Activated naive CD4-positive, alpha-beta T cell treated with anti-CD3 and anti-CD28 coated beads for 36 hours (primary cell): ENCODE results near the gene DOCK4. TPM values are rescaled to one million over a fixed set of nuclear protein-coding genes. Genes with fewer than 3 reads are reported as not detected.

Experiments used
- CTCF ChIA-PET: fragments of 350-600 bp; sonication (Branson Sonifier 250); formaldehyde crosslinking; loops from one replicate; lab custom pipeline; 2021; ENCODE audit warnings: antibody characterized with exemption; lab: Charles Lee
- DNase-seq: peaks from one replicate; pipeline ENCODE4 v3.0.0-alpha.2; 2020
- H3K27ac Mint-ChIP-seq: one replicate; pipeline ENCODE4 v1.8.0; 2021; ENCODE audit warnings: mild to moderate bottlenecking, mixed read lengths
- H3K27me3 Mint-ChIP-seq: one replicate; pipeline ENCODE4 v1.8.0; 2021; ENCODE audit warnings: low read depth, mixed read lengths
- H3K36me3 Mint-ChIP-seq: one replicate; pipeline ENCODE4 v1.8.0; 2021; ENCODE audit warnings: low read depth, mixed read lengths
- H3K4me1 Mint-ChIP-seq: one replicate; pipeline ENCODE4 v1.8.0; 2021; ENCODE audit warnings: low read depth, mixed read lengths
- H3K4me3 Mint-ChIP-seq: one replicate; pipeline ENCODE4 v1.8.0; 2021; ENCODE audit warnings: mild to moderate bottlenecking, moderate library complexity, mixed read lengths
- H3K9me3 Mint-ChIP-seq: one replicate; pipeline ENCODE4 v1.8.0; 2021; ENCODE audit warnings: mixed read lengths
- intact Hi-C: fragments of 100-400 bp; cut with micrococcal nuclease; formaldehyde crosslinking; loops from one replicate; pipeline ENCODE4 v1.15.1; 2023
- total RNA-seq, 2 experiments: library from RNA; stranded (reverse); gene quantifications; one replicate each; pipeline ENCODE4 v1.2.3, GENCODE V29; 2021

The DOCK4 gene
- total RNA-seq, 2 experiments from 2014 or later: 0.43 to 0.62 TPM

DNA sequence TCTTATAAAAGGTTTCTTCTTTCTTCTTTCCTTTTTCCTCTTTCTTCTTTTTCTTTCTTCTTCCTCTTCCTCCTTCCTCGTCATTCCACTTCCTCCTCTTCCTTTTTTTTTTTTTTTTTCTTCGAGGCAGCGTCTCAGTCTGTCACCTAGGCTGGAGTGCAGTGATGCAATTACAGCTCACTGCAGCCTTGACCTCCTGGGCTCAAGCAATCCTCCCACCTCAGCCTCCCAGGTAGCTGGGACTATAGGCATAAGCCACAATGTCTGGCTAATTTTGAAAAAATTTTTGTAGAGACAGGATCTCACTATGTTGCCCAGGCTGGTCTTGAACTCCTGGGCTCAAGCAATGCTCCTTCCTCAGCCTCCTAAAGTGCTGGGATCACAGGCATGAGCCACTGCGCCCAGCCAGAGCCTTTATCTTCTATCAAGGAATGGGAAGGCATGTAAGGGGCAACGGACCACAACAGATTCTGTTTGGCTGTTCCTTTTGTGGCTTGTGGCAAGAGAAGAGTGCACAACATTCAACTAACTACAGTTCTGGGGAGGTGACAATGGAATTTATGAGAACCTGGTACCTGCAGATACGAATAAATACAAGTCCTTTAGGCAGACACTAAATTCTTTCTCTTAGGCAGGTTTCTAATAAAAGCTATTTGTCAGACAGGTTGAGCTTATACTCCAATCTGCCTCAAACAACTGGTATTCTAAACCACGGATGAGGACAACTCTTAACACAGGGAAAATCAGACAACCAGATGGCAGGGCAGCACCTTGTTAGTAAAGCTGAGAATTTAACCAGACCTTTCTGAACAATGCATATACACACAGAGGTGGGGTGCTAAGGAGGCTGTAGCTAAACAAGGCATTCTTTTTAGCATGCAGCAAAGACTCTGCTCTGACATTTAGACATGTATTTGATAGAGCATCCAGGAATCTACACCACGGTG is 100.3 kb downstream of the DOCK4 start:
- no peak overlapping the region for H3K4me3 Mint-ChIP-seq

DNA sequence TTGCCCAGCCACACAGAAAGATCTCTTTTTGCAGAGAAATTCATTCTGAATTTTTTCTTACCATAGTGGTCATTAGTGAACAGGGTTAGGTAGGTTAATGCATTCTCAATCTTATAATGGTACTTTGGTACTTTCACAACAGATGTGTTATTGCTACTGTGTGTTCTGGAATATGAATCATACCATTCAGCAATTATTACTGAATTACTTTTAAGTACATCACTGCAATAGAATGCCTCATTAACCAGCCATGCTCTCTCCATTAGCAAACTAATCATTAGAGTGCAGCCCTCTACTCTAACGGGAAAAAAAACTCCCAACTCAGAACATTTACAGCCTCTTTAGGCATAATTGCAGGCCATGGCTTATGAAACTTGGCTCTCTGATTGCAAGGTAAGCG is 102.1 kb downstream of the DOCK4 start:
- intact Hi-C loops: no loop called here
- DNase-seq: no peak
- CTCF ChIA-PET: no interaction called here
- H3K4me1 Mint-ChIP-seq: no peaks in the 10 kb centered on the region
- H3K27me3 Mint-ChIP-seq: peaks cover 4% of the 10 kb centered on the region
- no peak overlapping the region for H3K27ac Mint-ChIP-seq
- H3K9me3 Mint-ChIP-seq: no peaks in the 10 kb centered on the region
- no peak overlapping the region for H3K4me3 Mint-ChIP-seq
- H3K36me3 Mint-ChIP-seq: no peaks in the 10 kb centered on the region

More for the DNA sequence above, 100.3 kb downstream of the DOCK4 start:
- Mint-ChIP-seq H3K36me3 (no peaks in the 10 kb centered on the region), H3K9me3 (no peaks in the 10 kb centered on the region), H3K4me1 (no peaks in the 10 kb centered on the region), H3K27me3 (peaks cover 5% of the 10 kb centered on the region), H3K27ac (no peak overlapping the region)
- CTCF ChIA-PET: no interaction called here
- DNase-seq: no peak
- intact Hi-C loops: no loop called here

DNA sequence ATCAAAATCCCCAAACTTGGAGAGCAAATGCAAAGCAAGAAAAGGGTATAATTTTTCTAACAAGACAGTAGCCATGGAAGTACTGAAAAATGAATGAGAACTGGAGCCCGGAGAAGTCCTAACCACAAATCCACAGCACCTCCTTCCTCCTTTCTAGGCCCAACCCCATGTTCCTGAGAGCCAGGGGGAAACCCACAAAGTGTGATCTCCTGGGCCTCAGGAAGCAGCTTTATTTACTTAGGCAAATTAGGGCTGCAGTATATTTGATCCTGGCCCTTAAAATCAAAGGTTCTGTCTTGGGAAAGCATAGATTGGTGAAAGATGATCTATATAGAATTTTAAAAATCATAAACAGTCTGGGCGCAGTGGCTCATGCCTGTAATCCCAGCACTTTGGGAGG is 103.0 kb downstream of the DOCK4 start:
- no peak overlapping the region for H3K27ac Mint-ChIP-seq
- no peak for DNase-seq
- CTCF ChIA-PET: no interaction called here
- H3K27me3 Mint-ChIP-seq: peaks cover 2% of the 10 kb centered on the region
- intact Hi-C loops: no loop called here
- no peak overlapping the region for H3K4me3 Mint-ChIP-seq
- H3K9me3 Mint-ChIP-seq: no peaks in the 10 kb centered on the region
- no peaks in the 10 kb centered on the region for H3K36me3 Mint-ChIP-seq
- H3K4me1 Mint-ChIP-seq: no peaks in the 10 kb centered on the region

DNA sequence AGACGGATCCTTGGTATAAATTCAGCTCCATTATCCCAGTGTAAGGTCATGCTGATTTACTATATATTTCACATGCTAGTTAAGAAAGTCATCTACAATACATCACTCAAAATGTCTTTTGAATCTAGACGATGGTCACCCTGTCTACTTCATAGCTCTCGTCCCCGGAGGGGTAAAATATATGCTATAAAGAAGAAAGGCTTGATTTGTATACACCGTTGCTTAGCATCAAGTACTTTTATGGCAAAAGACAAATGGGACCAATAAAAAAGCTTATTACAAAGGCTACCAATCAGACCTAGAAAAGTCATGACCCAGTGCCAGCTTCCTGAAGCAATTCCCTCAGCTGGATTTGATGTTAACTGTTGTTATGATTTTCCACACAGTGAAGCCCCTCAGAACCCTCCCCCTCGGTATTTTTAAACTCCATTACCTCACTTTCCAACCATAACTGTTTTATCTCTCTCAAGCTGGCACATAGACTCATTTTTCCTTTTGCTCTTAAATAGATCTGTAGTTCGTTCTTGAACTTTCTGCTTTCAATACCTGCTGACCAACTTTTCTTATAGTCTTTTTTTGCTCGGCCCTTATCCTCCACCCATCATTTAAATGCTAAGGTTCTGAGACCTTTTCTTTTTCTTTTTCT is 104.9 kb downstream of the DOCK4 start:
- intact Hi-C loops: no loop called here
- CTCF ChIA-PET: interaction anchor here (0.6 to 1.1 kb wide), 2 partner anchors 138 to 218 kb away, joined by 3 read pairs; no protein-coding TSS in a partner anchor
- H3K36me3 Mint-ChIP-seq: no peaks in the 10 kb centered on the region
- DNase-seq: no peak
- peaks cover 2% of the 10 kb centered on the region for H3K27me3 Mint-ChIP-seq
- H3K4me1 Mint-ChIP-seq: no peaks in the 10 kb centered on the region
- H3K4me3 Mint-ChIP-seq: no peak overlapping the region
- no peak overlapping the region for H3K27ac Mint-ChIP-seq
- H3K9me3 Mint-ChIP-seq: no peaks in the 10 kb centered on the region

DNA sequence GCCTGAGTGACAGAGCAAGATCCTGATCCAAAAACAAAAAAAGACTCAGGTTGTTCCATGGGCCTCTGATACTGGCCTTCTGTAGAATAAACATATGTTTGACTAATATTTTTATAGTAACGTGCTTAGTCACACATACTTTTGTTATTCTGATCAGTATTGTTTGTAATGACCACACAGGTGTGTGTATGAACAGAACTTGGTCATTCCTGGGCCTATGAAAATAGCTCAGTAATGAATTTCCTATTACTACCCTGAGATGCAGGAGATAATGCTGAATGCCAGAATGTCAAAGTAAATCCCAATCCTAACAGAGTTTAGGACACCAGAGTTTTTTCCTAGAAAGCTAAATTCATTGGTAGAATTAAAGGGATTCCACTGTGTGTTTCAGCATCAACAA is 108.7 kb downstream of the DOCK4 start:
- CTCF ChIA-PET: no interaction called here
- Mint-ChIP-seq H3K4me3 (no peak overlapping the region), H3K27me3 (no peaks in the 10 kb centered on the region), H3K27ac (no peak overlapping the region), H3K36me3 (no peaks in the 10 kb centered on the region), H3K4me1 (no peaks in the 10 kb centered on the region), H3K9me3 (no peaks in the 10 kb centered on the region)
- intact Hi-C loops: no loop called here
- no peak for DNase-seq

DNA sequence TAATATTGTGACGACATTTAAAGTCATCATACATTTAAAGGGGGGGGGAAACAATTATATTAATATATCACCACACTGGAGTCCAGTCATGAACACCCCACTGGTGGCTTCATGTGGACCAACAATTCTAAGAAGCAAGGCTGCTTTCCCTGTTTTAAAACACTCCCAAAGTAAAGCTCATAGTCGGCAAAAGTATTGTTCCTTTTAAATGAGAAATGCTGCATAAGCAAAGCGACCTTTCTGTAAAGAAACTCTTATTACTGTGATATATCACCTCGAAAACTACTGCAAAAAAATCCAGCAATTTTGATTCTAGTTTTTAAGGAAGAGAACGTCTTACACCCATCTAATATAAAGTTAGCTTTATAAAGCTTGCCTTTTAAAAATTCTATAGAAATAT is 112.8 kb downstream of the DOCK4 start:
- CTCF ChIA-PET: no interaction called here
- no peak overlapping the region for H3K4me3 Mint-ChIP-seq

DNA sequence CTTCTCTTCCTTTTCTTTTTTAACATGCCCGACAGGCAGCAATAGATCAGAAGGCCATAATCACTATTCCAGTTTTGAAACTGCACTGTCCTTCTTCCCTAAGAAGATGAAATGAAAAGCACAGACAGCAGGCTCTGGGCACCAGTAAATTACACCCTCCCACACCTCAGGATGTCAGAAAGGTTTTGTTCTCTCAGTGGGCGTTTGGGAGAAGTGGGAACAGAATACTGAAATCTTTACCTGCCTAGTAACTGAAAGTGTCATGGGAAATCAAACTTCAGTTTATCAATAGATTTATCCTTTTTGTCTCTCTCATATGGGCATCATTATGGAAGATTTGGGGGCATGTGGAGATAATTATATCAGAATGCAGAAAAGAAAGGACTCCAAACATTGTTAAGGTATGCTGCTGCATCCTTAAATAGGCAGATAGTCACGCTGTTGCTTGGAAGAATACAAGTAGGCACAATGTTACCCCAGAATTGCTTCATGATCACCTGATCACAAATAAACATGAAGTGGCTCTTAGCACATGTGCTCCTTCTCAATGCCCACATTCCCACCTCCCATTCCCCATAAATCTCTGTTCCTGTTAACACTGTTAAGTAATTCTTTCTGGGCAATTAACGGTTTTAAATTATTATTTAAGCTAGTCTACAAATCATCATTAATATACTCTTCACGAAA is 113.3 kb downstream of the DOCK4 start:
- H3K27ac Mint-ChIP-seq: no peak overlapping the region
- no peak for DNase-seq
- no peaks in the 10 kb centered on the region for H3K4me1 Mint-ChIP-seq
- H3K36me3 Mint-ChIP-seq: no peaks in the 10 kb centered on the region
- H3K27me3 Mint-ChIP-seq: no peaks in the 10 kb centered on the region
- H3K9me3 Mint-ChIP-seq: no peaks in the 10 kb centered on the region
- CTCF ChIA-PET: no interaction called here
- no peak overlapping the region for H3K4me3 Mint-ChIP-seq
- intact Hi-C loops: no loop called here

More for the DNA sequence above, 112.8 kb downstream of the DOCK4 start:
- H3K36me3 Mint-ChIP-seq: no peaks in the 10 kb centered on the region
- no peaks in the 10 kb centered on the region for H3K27me3 Mint-ChIP-seq
- no peak for DNase-seq
- no peak overlapping the region for H3K27ac Mint-ChIP-seq
- intact Hi-C loops: no loop called here
- H3K4me1 Mint-ChIP-seq: no peaks in the 10 kb centered on the region
- no peaks in the 10 kb centered on the region for H3K9me3 Mint-ChIP-seq

DNA sequence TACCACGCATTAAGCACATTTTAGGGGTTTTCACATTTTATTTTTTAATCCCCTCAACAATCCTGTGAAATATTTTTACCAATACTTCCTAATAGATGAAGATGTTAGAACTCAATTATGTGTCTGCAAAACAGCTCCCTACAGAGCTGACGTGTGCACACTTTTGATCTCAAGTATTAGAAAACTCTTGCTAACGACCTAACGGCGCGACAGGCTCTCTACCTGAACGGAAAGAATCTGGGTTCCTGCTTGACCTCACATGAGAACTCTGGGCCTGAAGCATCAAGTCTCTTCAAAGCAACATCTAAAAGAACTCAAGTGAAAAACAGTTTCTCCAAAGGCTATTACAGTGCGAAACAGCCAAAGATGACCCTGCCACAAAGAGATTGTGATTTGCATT is 113.9 kb downstream of the DOCK4 start:
- Mint-ChIP-seq H3K27ac (no peak overlapping the region), H3K36me3 (no peaks in the 10 kb centered on the region), H3K27me3 (no peaks in the 10 kb centered on the region), H3K4me1 (no peaks in the 10 kb centered on the region), H3K4me3 (no peak overlapping the region), H3K9me3 (no peaks in the 10 kb centered on the region)
- no peak for DNase-seq
- intact Hi-C loops: no loop called here
- CTCF ChIA-PET: no interaction called here

DNA sequence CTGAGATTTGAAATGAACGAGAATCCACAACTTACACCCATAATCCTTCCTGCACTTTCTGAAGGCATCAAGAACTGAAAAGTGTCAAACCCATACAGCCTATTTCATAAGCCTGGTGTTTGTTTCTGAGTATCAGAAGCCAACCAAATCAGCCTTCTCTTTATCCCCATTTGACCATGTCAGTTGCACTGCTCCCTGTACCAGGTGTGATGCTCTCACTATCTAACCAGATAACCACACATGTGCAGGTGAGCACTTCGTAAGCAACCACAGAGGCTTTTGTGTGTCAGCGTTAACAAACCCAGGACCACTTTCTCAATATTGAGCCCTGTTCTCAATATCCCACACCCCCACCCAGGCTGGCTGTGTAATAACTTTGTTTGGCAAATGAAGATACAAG is 114.4 kb downstream of the DOCK4 start:
- intact Hi-C loops: no loop called here
- no peaks in the 10 kb centered on the region for H3K9me3 Mint-ChIP-seq

DNA sequence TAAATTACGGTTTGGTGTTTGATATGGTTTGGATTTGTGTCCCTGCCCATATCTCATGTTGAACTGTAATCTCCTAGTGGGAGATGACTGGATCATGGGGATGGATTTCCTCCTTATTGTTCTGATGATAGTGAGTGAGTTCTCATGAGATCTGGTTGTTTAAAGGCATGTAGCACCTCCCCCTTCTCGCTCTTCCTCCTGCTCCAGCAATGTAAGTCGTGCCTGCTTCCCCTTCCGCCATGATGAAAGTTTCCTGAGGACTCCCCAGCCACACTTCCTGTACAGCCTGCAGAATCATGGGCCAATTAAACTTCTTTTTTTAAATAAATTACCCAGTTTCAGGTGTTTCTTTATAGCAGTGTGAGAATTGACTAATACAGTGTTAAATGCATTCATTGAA is 116.6 kb downstream of the DOCK4 start:
- Mint-ChIP-seq H3K9me3 (no peaks in the 10 kb centered on the region), H3K27me3 (no peaks in the 10 kb centered on the region), H3K27ac (no peak overlapping the region), H3K4me1 (no peaks in the 10 kb centered on the region), H3K36me3 (no peaks in the 10 kb centered on the region), H3K4me3 (no peak overlapping the region)
- no peak for DNase-seq
- CTCF ChIA-PET: no interaction called here
- intact Hi-C loops: no loop called here

More for the DNA sequence above, 114.4 kb downstream of the DOCK4 start:
- no peaks in the 10 kb centered on the region for H3K4me1 Mint-ChIP-seq
- no peaks in the 10 kb centered on the region for H3K27me3 Mint-ChIP-seq
- no peak for DNase-seq
- no peaks in the 10 kb centered on the region for H3K36me3 Mint-ChIP-seq
- no peak overlapping the region for H3K4me3 Mint-ChIP-seq
- CTCF ChIA-PET: no interaction called here
- H3K27ac Mint-ChIP-seq: no peak overlapping the region

DNA sequence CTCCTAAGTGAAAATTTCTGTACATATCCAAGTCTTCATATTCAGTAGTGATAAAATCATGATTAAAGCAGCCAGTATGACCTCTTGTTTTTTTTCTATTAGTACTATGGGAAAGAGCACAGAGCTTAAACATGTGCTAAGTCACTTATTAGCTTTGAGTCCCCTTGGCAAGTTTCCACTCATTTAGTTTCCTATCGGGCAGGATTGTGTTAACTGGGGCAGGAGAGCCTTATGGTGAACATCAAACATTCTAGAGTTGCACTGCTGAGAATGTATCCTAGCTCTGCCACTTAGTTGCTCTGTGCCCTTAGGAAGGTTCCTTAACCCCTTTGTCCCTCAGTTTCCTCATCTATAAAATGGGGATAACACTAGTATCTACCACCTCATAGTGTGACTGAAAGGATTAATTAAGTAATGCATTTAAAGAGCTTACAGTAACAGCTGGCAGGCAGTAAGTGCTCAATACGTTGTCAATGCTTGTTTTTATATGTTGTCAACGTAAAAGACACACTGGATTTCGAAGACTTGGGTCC is 117.6 kb downstream of the DOCK4 start:
- intact Hi-C loops: no loop called here
- no peaks in the 10 kb centered on the region for H3K4me1 Mint-ChIP-seq
- no peak overlapping the region for H3K27ac Mint-ChIP-seq
- no peaks in the 10 kb centered on the region for H3K36me3 Mint-ChIP-seq
- CTCF ChIA-PET: no interaction called here
- no peak overlapping the region for H3K4me3 Mint-ChIP-seq
- H3K27me3 Mint-ChIP-seq: no peaks in the 10 kb centered on the region
- DNase-seq: no peak
- H3K9me3 Mint-ChIP-seq: no peaks in the 10 kb centered on the region

DNA sequence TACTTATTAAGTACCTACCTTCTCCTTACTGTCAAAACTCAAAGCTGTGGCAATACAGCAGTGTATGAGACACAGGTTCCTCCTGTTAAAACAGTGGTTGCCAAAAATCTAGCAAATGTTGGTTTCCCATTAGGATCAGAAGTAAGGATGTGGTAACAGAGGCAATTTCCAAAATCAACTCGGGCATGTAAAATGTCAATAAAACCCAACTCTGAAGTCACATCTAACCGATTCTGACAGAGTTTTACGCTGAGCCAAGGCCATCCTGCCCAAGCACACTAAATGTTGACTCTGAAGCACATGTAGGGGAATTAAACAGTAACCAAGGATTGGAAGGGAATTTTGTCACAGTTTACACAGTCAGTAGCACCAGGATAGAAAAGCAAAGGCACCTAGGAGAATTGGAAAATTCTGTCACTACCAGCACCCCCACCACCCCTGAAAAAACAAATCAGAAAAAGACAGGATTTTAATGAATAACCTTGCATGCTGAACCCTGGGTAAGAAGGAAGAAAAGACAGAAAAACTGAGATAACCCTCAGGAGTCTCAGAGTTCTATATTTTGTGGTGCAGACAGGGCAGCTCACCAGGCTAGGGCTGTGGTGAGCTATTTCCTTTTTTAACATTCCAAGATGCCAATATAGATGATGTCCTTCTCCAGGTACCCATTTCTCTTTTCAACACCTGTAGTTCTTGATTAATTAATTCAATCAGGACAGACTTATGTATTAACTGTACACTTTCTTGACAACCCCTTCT is 119.5 kb downstream of the DOCK4 start:
- DNase-seq: no peak
- intact Hi-C loops: no loop called here
- no peak overlapping the region for H3K4me3 Mint-ChIP-seq
- H3K36me3 Mint-ChIP-seq: no peaks in the 10 kb centered on the region
- CTCF ChIA-PET: interaction anchor here (0.6 to 0.7 kb wide), 2 partner anchors 174 to 373 kb away, joined by 3 to 4 read pairs; no protein-coding TSS in a partner anchor
- H3K27me3 Mint-ChIP-seq: no peaks in the 10 kb centered on the region
- H3K27ac Mint-ChIP-seq: no peak overlapping the region
- no peaks in the 10 kb centered on the region for H3K9me3 Mint-ChIP-seq
- no peaks in the 10 kb centered on the region for H3K4me1 Mint-ChIP-seq
